ENCODE data around the gene ARHGEF4. TPM values are rescaled to one million over a fixed set of nuclear protein-coding genes. Genes with fewer than 3 reads are reported as not detected.

Gene ARHGEF4
- total and polyA plus RNA-seq, 2 donors from 2014 or later = 0.90 to 0.94 TPM

DNA sequence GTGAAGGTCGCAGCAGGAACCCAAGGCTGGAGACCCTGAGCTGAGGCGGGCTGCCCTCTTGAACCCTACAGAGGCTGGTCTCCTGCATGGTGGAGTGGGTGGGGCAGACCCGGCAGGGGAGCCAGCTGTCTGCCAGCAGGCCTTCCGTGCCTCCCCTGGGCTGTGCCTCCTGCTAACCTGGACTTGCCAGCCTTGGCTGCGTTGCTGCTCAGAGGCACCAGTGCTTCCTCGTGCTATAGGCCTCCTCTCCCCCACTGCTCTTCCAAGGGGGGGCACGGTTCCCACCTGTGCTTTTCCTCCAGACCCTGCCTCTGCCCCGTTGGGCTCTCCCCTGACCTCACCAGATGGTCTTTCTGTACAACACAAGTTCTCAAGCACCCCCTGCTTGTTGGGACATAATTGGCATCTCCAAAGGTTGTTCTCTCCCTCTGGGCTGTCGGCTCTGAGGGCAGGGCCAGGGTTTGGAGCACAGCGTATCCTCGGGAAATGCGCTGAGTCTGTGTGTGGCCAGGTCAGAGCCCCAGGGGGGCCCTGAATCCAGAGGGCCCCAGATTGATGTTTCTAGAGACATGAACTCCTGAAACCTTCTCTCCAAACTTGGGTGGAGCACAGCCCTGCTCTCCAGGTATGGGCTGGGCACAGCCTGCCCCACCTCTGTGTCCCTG is 6.7 kb downstream of the ARHGEF4 start:
- Histone ChIP-seq H3K9ac (ENCODE audit: low read length in 3 of 3) (no peak overlapping the region), H3K4me1 (ENCODE audit: control insufficient read depth in 2 of 3, insufficient read depth in 2 of 3, low read depth in 1 of 3, low read length in 3 of 3) (no peaks in the 10 kb centered on the region), H3K27me3 (ENCODE audit: control insufficient read depth, insufficient read depth, low read length) (no peaks in the 10 kb centered on the region), H3K9me3 (ENCODE audit: control insufficient read depth in 2 of 3, insufficient read depth in 1 of 3, low read length in 3 of 3) (no peaks in the 10 kb centered on the region), H3K36me3 (ENCODE audit: control insufficient read depth in 2 of 3, insufficient read depth in 3 of 3, low read length in 3 of 3) (no peaks in the 10 kb centered on the region), H3K27ac (ENCODE audit: low read depth in 2 of 2, low read length in 2 of 2) (no peak overlapping the region), H3K4me3 (ENCODE audit: low read length in 3 of 3) (no peak overlapping the region)
- no peak for FAIRE-seq
- TF ChIP-seq, protein P1, sequence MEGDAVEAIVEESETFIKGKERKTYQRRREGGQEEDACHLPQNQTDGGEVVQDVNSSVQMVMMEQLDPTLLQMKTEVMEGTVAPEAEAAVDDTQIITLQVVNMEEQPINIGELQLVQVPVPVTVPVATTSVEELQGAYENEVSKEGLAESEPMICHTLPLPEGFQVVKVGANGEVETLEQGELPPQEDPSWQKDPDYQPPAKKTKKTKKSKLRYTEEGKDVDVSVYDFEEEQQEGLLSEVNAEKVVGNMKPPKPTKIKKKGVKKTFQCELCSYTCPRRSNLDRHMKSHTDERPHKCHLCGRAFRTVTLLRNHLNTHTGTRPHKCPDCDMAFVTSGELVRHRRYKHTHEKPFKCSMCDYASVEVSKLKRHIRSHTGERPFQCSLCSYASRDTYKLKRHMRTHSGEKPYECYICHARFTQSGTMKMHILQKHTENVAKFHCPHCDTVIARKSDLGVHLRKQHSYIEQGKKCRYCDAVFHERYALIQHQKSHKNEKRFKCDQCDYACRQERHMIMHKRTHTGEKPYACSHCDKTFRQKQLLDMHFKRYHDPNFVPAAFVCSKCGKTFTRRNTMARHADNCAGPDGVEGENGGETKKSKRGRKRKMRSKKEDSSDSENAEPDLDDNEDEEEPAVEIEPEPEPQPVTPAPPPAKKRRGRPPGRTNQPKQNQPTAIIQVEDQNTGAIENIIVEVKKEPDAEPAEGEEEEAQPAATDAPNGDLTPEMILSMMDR (IDR thresholded peaks at IDR 0.05; ENCODE audit: borderline replicate concordance, extremely low read depth, insufficient read depth) = no peak
- intact Hi-C loops (cut with DNase I) = no loop called here
- DNase-seq = peak in 1 of 5 donors; percentile 66

DNA sequence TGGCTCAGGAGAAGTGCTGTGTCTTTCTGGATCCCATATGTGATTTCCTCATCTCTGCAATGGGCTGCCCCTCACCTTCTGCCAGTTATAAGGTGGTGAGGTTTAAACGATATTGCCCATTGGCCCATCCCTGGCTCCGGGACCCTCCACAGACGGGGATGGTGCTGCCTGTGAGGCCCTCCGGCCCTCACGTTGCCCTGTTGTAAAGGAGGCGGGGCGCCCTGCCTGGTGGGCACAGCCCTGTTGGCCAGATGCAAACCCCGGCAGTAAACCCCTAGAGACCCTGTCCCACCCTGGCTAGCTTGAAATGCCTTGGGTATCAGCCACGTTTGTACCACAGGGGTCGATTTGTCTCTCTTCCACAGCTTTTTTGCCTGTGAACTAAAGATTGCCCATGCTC is 7.4 kb downstream of the ARHGEF4 start:
- Histone ChIP-seq H3K27ac (ENCODE audit: low read depth in 2 of 2, low read length in 2 of 2) (no peak overlapping the region), H3K27me3 (ENCODE audit: control insufficient read depth, insufficient read depth, low read length) (no peaks in the 10 kb centered on the region), H3K36me3 (ENCODE audit: control insufficient read depth in 2 of 3, insufficient read depth in 3 of 3, low read length in 3 of 3) (no peaks in the 10 kb centered on the region), H3K9me3 (ENCODE audit: control insufficient read depth in 2 of 3, insufficient read depth in 1 of 3, low read length in 3 of 3) (no peaks in the 10 kb centered on the region), H3K4me3 (ENCODE audit: low read length in 3 of 3) (no peak overlapping the region), H3K9ac (ENCODE audit: low read length in 3 of 3) (no peak overlapping the region), H3K4me1 (ENCODE audit: control insufficient read depth in 2 of 3, insufficient read depth in 2 of 3, low read depth in 1 of 3, low read length in 3 of 3) (no peaks in the 10 kb centered on the region)
- FAIRE-seq = no peak
- TF ChIP-seq, protein P1 (IDR thresholded peaks at IDR 0.05; ENCODE audit: borderline replicate concordance, extremely low read depth, insufficient read depth) = no peak
- intact Hi-C loops (cut with DNase I) = no loop called here
- DNase-seq = peak in 1 of 5 donors; percentile 55

DNA sequence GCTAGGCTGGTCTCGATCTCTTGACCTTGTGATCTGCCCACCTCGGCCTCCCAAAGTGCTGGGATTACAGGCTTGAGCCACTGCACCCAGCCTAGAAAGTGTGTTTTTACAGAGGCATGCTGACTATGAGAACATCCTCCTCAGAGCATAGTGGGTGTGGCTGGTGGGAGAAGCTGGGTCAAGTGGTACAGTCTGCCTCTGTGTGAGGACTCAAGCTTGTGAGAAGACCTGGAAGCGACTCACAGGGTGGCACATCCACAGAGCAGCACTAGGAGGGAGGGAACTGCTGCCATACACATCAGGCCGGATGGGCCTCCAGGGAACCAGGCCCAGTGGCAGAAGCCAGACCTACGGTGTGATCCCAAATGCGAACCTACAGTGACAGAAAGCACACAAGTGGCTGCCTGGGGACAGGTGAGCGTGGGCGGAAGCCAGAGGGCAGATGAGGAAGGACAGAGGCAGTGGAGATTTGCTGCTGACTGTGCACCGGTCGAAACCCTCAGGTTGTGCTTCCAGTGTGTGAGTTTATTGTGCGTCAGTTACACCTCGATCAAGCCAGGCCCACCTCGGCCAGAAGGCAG is 8.9 kb downstream of the ARHGEF4 start:
- intact Hi-C loops (cut with DNase I) = no loop called here
- TF ChIP-seq, protein P1 (IDR thresholded peaks at IDR 0.05; ENCODE audit: borderline replicate concordance, extremely low read depth, insufficient read depth) = no peak

More for the DNA sequence above, 8.9 kb downstream of the ARHGEF4 start:
- Histone ChIP-seq H3K9ac (ENCODE audit: low read length in 3 of 3) (no peak overlapping the region), H3K27ac (ENCODE audit: low read depth in 2 of 2, low read length in 2 of 2) (no peak overlapping the region), H3K36me3 (ENCODE audit: control insufficient read depth in 2 of 3, insufficient read depth in 3 of 3, low read length in 3 of 3) (no peaks in the 10 kb centered on the region), H3K27me3 (ENCODE audit: control insufficient read depth, insufficient read depth, low read length) (no peaks in the 10 kb centered on the region), H3K9me3 (ENCODE audit: control insufficient read depth in 2 of 3, insufficient read depth in 1 of 3, low read length in 3 of 3) (no peaks in the 10 kb centered on the region), H3K4me3 (ENCODE audit: low read length in 3 of 3) (no peak overlapping the region), H3K4me1 (ENCODE audit: control insufficient read depth in 2 of 3, insufficient read depth in 2 of 3, low read depth in 1 of 3, low read length in 3 of 3) (no peaks in the 10 kb centered on the region)
- DNase-seq (peak in 1 of 5 donors; percentile 55), FAIRE-seq (no peak)

Measured in kidney (tissue), 14 donors.